ENCODE results near the gene HIPK2. TPM values are rescaled to one million over a fixed set of nuclear protein-coding genes. Genes with fewer than 3 reads are reported as not detected.

HIPK2 gene
- total RNA-seq, 1 experiment from 2014 or later, result 8.6 TPM

DNA sequence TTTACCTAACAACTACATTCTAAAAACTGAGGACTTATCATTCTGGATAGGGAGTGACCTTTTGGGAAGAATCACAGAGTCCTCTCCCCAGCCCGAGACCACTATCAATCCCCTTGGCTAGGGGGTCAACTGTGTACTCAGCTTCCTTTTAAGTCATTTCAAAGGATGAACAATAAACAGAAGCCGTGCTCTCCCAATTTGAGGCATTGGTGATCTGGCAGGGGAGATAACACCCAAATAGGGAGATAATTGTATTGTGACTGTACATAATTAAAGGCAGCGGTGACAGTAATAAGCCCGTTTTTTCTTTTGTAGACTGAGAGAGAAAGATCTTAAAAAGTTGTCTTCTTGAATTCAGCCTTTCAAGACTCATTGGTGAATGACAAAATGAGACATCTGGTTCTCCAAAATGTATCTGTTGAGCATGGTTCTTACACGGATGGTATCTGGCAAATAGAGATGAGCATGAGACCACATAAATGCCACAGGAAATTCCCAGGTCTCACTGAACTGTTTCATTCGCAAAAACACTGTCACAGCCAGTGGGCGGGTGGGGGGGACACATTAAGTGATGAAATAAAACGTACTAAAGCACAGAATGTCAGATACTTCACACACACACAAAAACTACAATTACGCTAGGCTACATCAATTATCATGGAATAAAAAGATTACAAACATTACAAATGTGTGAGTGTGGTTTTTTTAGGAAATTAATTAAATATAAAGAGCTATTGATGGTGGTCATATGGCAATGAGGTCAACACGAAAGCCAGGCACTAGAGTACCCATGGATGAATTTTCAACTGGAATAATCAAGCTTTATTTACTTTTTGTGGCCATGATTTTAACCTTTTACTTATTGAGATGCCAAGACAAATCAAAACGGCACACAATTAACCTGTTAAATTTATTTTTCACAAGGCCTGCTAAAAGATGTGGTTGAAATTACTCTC, 108.4 kb downstream of the HIPK2 start:
- no peak overlapping the region for H3K4me3 ChIP-seq (ENCODE audit: insufficient read depth, low read depth, low read length)
- no peak for DNase-seq
- H3K36me3 ChIP-seq (replicated peaks; ENCODE audit: control insufficient read depth, insufficient read depth, low read length), result no peaks in the 10 kb centered on the region
- H3K27me3 ChIP-seq (ENCODE audit: control insufficient read depth, insufficient read depth, low read length), result no peaks in the 10 kb centered on the region

DNA sequence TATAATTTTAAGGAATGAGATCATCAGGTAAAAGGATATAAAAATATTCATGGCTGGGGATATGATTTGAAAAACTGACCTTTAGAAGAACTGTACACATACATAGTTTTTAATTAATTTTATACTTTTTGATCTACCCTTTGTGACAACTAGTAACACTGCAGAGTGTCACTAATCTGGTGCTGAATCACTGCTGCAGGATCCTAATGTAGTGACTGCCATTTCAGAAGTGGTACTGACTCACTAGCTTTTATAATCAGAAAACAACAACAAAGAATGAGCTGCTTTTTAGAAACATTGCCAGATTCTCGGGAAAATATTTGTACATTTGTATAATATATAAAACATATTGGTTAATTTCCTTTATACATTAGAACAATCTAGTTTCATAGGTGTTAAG, 110.4 kb downstream of the HIPK2 start:
- Histone ChIP-seq H3K36me3 (replicated peaks; ENCODE audit: control insufficient read depth, insufficient read depth, low read length) (no peaks in the 10 kb centered on the region), H3K27me3 (ENCODE audit: control insufficient read depth, insufficient read depth, low read length) (no peaks in the 10 kb centered on the region), H3K4me3 (ENCODE audit: insufficient read depth, low read depth, low read length) (no peak overlapping the region)
- no peak for DNase-seq

DNA sequence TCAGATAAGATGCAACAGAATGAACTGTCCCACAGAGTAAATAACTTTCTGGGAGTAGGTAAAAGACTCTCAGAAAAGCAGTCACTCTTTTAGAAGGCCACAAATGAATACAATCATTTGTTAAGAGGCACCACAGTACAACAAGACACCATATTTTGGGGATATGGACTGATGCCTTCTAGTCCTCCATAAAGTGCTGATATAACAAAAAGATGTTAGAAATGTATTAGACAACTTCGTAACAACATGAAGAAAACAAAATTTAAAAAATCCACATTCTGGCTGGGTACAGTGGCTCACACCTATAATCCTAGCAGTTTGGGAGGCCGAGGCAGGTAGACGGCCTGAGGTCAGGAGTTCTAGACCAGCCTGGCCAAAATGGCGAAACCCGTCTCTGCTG, 111.3 kb downstream of the HIPK2 start:
- H3K36me3 ChIP-seq (replicated peaks; ENCODE audit: control insufficient read depth, insufficient read depth, low read length), result no peaks in the 10 kb centered on the region
- no peak overlapping the region for H3K4me3 ChIP-seq (ENCODE audit: insufficient read depth, low read depth, low read length)
- no peaks in the 10 kb centered on the region for H3K27me3 ChIP-seq (ENCODE audit: control insufficient read depth, insufficient read depth, low read length)
- DNase-seq, result no peak

DNA sequence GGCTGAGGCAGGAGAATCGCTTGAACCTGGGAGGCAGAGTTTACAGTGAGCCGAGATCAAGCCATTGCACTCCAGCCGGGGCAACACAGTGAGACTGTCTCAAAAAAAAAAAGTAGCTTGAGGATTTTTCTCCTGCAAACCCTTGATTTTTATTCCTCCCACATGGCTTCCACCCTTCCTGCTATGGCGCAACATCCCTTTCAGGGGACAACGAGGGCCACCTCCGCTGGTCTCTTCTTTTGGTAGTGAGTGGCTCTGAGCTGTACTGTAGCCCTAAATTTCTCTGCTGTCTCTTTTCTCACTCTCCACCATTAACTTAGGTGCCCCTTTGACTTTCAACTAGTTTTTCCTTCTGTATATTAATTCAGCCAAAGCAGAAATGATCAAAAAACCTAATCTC, 113.4 kb downstream of the HIPK2 start:
- no peak overlapping the region for H3K4me3 ChIP-seq (ENCODE audit: insufficient read depth, low read depth, low read length)
- H3K27me3 ChIP-seq (ENCODE audit: control insufficient read depth, insufficient read depth, low read length), result no peaks in the 10 kb centered on the region
- H3K36me3 ChIP-seq (replicated peaks; ENCODE audit: control insufficient read depth, insufficient read depth, low read length), result no peaks in the 10 kb centered on the region
- no peak for DNase-seq

DNA sequence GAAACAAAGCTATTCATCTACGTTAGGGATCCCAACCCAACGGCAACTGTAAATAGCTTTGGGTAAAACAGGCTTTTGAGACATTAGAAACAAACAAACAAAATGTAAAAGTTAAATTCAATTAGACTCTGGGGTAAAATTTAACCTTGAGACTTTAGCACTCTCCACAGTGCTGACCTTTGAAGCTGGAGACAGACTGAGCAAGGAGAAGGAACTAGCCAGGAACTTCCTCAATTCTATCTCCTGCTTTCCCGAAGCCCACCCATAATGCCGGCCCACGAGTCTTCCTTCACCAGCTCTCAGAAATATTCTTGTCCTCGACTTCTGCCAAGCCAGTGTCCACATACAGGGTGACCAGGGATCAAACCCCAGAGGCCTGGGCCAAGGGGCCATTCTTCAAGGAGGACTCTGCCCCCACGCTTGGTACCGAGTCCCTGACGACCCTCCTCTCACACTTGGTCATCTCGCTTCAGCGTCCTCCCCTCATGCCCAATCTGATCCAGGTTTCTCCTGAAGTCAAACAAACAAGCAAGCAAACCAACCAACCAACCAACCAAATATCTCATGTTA, 114.1 kb downstream of the HIPK2 start:
- Histone ChIP-seq H3K36me3 (replicated peaks; ENCODE audit: control insufficient read depth, insufficient read depth, low read length) (no peaks in the 10 kb centered on the region), H3K4me3 (ENCODE audit: insufficient read depth, low read depth, low read length) (no peak overlapping the region), H3K27me3 (ENCODE audit: control insufficient read depth, insufficient read depth, low read length) (no peaks in the 10 kb centered on the region)
- no peak for DNase-seq

DNA sequence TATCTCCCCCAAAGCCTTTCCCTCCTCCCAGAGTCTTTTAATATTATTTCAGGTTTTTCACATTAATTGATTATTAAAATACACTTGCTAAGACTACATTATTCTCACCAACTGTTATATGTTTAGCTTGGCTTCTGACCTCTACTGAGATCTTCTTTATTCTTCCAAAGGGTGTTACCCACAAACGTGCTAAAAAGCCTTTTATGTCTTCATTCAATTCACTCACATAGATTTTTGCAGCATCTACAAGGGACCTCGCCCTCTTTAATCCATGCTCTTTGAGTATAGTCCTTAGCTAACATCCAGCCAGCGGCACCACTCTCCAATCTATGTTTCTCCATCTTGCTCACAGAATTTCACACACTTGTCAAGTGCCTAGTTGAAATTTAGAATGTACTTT, 115.9 kb downstream of the HIPK2 start:
- H3K4me3 ChIP-seq (ENCODE audit: insufficient read depth, low read depth, low read length), result no peak overlapping the region
- no peaks in the 10 kb centered on the region for H3K36me3 ChIP-seq (replicated peaks; ENCODE audit: control insufficient read depth, insufficient read depth, low read length)
- H3K27me3 ChIP-seq (ENCODE audit: control insufficient read depth, insufficient read depth, low read length), result no peaks in the 10 kb centered on the region
- no peak for DNase-seq

DNA sequence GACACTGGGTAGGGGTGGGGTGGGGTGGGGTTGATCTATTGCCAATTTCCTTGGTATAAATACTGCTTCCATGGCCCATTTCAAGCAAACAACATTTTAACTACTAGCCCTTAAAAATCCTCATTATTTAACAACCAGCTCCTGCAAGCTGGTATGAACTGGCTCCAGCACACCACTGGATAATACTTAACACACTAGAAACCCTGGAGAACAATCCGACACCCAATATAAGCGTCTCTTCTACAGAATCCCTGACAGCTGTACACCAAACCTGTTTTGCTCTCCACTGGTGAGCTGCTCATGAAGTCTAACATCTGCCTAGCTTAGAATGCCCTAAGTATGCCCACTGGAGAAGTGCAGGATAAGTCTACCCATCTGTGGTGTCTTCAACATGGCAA, 116.8 kb downstream of the HIPK2 start:
- Histone ChIP-seq H3K4me3 (ENCODE audit: insufficient read depth, low read depth, low read length) (no peak overlapping the region), H3K36me3 (replicated peaks; ENCODE audit: control insufficient read depth, insufficient read depth, low read length) (no peaks in the 10 kb centered on the region), H3K27me3 (ENCODE audit: control insufficient read depth, insufficient read depth, low read length) (no peaks in the 10 kb centered on the region)
- no peak for DNase-seq

DNA sequence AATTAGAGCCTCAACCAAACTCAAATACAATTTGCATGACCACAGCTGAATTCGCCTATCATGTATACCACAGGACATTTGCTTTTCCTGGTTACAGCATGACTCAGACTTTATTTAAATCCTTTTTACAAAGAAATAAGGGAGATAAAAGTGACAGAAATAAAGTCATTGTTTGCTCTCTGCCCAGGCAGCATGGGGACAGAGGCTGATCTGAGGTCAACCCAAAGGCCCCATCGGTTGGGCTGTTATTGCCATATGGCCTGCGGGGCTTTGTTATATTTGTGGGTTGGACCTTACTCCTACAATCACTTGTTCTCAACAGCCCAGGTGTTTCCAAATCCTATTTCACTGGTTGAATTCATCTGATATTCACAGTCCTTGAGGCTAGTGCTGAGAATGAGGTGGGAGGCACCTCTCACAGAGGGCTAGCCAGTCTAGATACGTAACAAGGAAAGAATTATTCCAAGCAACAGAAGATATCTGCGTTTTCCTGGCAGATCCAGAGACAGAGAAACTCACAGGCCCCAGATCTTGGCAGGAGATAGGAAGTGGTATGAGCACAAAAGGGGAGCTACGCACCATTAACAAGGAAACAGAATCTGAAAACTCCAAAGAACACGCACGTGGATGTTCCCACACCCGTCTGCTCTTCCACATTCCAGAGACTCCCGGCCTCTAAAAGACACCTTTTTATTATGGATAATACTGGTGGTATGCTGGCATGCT, 117.3 kb downstream of the HIPK2 start:
- Histone ChIP-seq H3K36me3 (replicated peaks; ENCODE audit: control insufficient read depth, insufficient read depth, low read length) (no peaks in the 10 kb centered on the region), H3K4me3 (ENCODE audit: insufficient read depth, low read depth, low read length) (no peak overlapping the region), H3K27me3 (ENCODE audit: control insufficient read depth, insufficient read depth, low read length) (no peaks in the 10 kb centered on the region)
- DNase-seq, result no peak

DNA sequence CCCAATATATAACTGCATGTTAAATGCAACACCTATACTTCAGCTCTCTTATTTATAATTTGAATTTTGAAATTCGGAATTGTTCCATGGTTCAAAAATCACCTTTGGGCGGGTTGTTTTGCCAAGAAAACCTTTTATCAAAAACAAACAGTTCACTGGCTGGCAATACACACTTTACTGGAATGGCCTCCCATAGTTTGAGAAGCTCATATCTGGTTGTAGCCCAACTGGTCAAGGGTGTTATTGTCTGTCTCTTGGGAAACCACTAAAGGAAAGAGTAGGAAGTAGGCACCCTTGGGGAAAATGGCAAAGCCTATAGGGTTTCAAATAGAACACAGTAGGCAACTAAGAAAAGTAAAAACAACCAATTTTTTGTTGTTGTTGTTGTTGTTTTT, 117.9 kb downstream of the HIPK2 start:
- no peak for DNase-seq
- no peak overlapping the region for H3K4me3 ChIP-seq (ENCODE audit: insufficient read depth, low read depth, low read length)
- no peaks in the 10 kb centered on the region for H3K27me3 ChIP-seq (ENCODE audit: control insufficient read depth, insufficient read depth, low read length)
- H3K36me3 ChIP-seq (replicated peaks; ENCODE audit: control insufficient read depth, insufficient read depth, low read length), result no peaks in the 10 kb centered on the region

DNA sequence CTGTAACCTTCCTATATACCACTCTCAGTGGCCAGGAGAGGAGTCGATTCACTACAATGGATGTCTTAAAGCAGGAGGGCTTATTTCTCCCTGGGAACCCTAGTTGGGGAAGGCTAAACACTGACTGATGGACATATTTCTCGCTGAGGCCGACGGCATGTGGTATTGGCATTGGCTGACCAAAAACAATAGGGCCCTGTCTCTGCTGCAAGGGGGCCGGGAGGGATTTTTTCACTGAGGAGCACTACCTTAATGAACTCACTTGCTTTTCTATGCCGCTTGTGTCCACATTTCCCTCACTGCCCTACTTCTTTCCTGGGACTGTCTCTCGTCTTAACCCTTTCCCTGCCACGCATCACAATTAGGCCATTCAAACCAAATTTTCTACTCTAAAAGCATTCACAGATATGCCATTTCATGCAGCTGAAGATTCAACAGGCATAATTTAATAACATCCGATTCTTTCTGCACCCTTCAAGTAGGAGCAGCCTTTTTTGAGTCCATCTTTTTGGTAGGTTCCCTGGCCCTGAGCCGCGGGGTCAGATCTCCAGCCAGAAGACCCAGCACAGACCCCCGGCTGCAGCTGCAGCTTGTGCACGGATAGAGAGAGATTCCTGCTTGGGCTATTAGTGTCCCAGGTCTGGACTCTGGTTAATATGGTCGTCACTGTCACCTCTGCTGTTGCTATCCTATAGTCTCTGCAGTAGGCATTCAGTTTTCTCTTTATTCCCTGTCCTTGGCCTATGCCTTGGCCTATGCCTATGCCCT, 118.7 kb downstream of the HIPK2 start:
- H3K27me3 ChIP-seq (ENCODE audit: control insufficient read depth, insufficient read depth, low read length), result no peaks in the 10 kb centered on the region
- no peak overlapping the region for H3K4me3 ChIP-seq (ENCODE audit: insufficient read depth, low read depth, low read length)
- no peaks in the 10 kb centered on the region for H3K36me3 ChIP-seq (replicated peaks; ENCODE audit: control insufficient read depth, insufficient read depth, low read length)
- DNase-seq, result no peak

DNA sequence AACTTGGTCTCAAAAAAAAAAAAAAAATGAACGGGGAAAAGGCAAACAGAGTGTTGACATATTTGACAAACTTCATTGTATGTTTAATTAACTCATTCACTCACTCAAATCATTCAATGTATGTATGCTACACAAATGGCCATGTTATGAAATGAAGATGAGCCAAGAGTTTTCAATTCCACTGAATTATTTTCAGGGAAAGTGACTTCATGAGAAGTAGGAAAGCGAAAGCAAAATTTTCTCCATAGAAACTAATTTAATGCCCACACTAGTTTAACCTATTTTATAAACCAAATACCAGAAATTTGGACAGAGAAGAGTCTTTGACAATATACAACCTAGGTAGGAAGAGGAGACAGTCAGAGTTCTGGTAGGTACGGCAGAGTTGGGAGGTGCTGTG, 119.5 kb downstream of the HIPK2 start:
- no peaks in the 10 kb centered on the region for H3K27me3 ChIP-seq (ENCODE audit: control insufficient read depth, insufficient read depth, low read length)
- no peak for DNase-seq
- no peak overlapping the region for H3K4me3 ChIP-seq (ENCODE audit: insufficient read depth, low read depth, low read length)

DNA sequence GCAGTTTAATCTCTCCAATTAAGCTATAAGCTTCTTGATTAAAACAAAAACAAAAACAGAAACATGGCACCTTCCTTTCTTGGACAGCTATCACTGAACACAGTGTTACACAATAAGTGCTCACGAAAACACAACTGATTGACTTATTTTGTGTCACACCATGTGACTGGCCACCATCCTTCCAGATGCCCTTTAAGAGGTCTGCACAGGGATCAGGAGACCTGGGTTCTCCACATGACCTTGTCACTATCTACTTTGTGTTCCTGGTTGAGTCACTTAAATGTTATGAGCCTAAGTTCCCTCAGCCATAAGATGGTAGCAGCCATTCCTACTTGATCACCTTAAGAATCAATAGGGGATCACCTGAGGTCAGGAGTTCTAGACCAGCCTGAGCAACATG, 120.1 kb downstream of the HIPK2 start:
- Histone ChIP-seq H3K4me3 (ENCODE audit: insufficient read depth, low read depth, low read length) (no peak overlapping the region), H3K27me3 (ENCODE audit: control insufficient read depth, insufficient read depth, low read length) (no peaks in the 10 kb centered on the region), H3K36me3 (replicated peaks; ENCODE audit: control insufficient read depth, insufficient read depth, low read length) (no peaks in the 10 kb centered on the region)
- no peak for DNase-seq

More for the DNA sequence above, 119.5 kb downstream of the HIPK2 start:
- no peaks in the 10 kb centered on the region for H3K36me3 ChIP-seq (replicated peaks; ENCODE audit: control insufficient read depth, insufficient read depth, low read length)

DNA sequence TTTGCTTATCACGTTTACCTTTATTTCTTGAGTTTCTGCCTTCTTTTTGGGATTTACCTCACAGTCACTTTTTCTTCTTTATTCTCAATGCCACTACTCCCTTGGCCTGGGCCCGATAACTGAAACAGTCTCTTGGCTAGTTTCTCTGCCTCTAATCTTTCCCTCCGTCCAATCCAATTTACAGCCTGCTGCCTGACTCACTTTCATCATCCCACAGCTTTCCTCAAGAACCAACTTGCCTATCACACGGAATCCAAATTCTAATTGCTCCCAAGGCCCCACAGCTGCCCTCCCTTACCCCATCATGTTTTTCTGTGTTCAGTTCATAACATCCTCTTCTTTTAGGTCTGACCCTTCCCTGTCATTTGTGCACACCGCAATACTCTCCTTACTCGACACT, 121.4 kb downstream of the HIPK2 start:
- H3K27me3 ChIP-seq (ENCODE audit: control insufficient read depth, insufficient read depth, low read length), result no peaks in the 10 kb centered on the region
- no peak for DNase-seq
- H3K4me3 ChIP-seq (ENCODE audit: insufficient read depth, low read depth, low read length), result no peak overlapping the region
- no peaks in the 10 kb centered on the region for H3K36me3 ChIP-seq (replicated peaks; ENCODE audit: control insufficient read depth, insufficient read depth, low read length)

DNA sequence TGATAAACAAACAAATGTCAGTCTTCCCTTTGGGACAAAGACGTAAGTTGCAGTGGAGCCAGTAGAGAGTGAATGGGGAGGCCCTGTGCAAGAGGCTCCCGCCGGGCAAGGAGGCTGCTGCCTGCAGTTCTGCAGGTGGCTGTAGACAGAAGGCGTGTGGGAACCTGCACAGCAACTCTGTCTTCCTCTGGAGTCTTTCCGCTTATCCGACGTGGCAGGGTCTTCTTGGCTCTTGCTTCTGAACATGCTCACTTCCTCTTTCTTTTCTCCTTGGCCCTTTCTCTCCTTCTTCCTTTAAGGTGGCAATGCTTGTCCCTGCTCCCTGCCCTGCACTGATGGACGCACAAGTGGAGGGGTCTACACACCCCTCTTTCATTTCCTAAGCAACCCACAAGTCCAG, 122.5 kb downstream of the HIPK2 start:
- H3K27me3 ChIP-seq (ENCODE audit: control insufficient read depth, insufficient read depth, low read length), result no peaks in the 10 kb centered on the region
- no peaks in the 10 kb centered on the region for H3K36me3 ChIP-seq (replicated peaks; ENCODE audit: control insufficient read depth, insufficient read depth, low read length)

More for the DNA sequence above, 122.5 kb downstream of the HIPK2 start:
- no peak for DNase-seq
- no peak overlapping the region for H3K4me3 ChIP-seq (ENCODE audit: insufficient read depth, low read depth, low read length)
